AG04450 (cell line): ENCODE results near the gene TMIGD2. TPM values are rescaled to one million over a fixed set of nuclear protein-coding genes. Genes with fewer than 3 reads are reported as not detected.

Source experiments
- CTCF ChIA-PET: fragments of 300-600, 350-600 bp; formaldehyde crosslinking; extraction: SDS; loops from one replicate; lab custom pipeline; 2022; ENCODE audit warnings: antibody characterized with exemption, inconsistent platforms; lab: Charles Lee
- POLR2A ChIA-PET: fragments of 350-600 bp; formaldehyde crosslinking; extraction: SDS; loops from one replicate; lab custom pipeline; 2021; ENCODE audit warnings: antibody characterized with exemption, inconsistent platforms; lab: Yijun Ruan, JAX
- DNase-seq: peaks from one replicate; pipeline ENCODE4 v3.0.0-alpha.2; 2011; ENCODE audit warnings: low read depth, low spot score
- H3K27ac ChIP-seq: one replicate; pipeline ENCODE4 v1.5.1; 2012; ENCODE audit warnings: low read depth, low read length, control low read depth
- H3K27me3 ChIP-seq: one replicate; pipeline ENCODE4 v1.6.0; 2012; ENCODE audit warnings: low read length; ENCODE audit not compliant: control insufficient read depth, insufficient read depth
- H3K4me3 ChIP-seq: 2 replicates; pipeline ENCODE4 v1.5.1; 2011; ENCODE audit warnings: mild to moderate bottlenecking, low read depth, low read length, control low read depth
- H3K9me3 ChIP-seq: 2 replicates; pipeline ENCODE4 v1.5.1; 2012; ENCODE audit warnings: low read length; ENCODE audit not compliant: control insufficient read depth, insufficient read depth
- polyA plus RNA-seq: library from polyadenylated mRNA; depleted of rRNA; stranded (reverse); fragments of >200 nt; gene quantifications from 2 replicates; pipeline ENCODE4 v1.2.3, GENCODE V29; 2011
- TF ChIP-seq, protein P1 (sequence below): IDR thresholded peaks from 2 replicates; pipeline ENCODE4 v1.5.1; 2011; ENCODE audit warnings: low read depth, low read length, control low read depth, inconsistent platforms

TMIGD2 gene
- polyA plus RNA-seq, 1 experiment: not detected

GRCh38 chr19:4297901-4298809, 4.0 kb downstream of the TMIGD2 start:
- ChIA-PET CTCF (interaction anchor here (0.7 to 0.9 kb wide), 2 partner anchors 31 to 102 kb away, joined by 3 to 4 read pairs; partner anchors contain the start of gene SH3GL1), POLR2A (no interaction called here)

DNA sequence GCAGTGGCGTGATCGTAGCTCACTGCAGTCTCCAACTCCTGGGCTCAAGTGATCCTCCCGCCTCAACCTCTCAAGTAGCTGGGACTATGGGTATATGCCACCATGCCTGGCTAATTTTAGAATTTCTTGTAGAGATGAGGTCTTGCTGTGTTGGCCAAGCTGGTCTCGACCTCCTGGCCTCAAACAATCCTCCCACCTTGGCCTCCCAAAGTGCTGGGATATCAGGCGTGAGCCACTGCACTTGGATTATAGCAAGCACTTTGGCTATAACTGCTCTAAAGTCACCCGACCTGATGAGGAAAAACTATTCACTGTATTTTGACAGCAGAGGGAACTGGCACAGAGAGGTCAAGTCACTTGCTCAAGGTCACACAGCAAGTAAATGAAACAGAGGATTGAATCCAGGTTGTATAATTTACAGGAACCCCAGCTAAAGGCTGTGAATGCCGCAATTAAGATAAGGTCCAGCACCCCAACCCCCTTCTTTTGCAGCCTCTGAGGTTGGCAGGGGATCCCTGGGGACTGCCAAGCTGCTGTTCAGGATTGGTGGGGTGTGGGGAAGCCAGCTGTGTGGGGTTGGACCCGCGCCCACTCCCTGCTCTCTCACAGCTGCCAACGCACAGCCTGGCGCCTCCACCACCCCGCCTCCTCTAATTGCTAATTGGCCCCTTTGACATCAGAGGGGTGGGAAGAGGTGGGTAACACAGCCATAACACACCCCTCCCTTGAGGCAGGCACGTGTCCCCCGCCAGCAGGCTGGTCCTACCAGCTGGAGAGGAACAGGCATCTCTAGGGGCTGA, 6.0 kb downstream of the TMIGD2 start:
- CTCF ChIA-PET: no interaction called here
- Histone ChIP-seq H3K9me3 (no peaks in the 10 kb centered on the region), H3K27ac (no peak overlapping the region), H3K27me3 (no peaks in the 10 kb centered on the region), H3K4me3 (no peak overlapping the region)
- TF ChIP-seq, protein P1, sequence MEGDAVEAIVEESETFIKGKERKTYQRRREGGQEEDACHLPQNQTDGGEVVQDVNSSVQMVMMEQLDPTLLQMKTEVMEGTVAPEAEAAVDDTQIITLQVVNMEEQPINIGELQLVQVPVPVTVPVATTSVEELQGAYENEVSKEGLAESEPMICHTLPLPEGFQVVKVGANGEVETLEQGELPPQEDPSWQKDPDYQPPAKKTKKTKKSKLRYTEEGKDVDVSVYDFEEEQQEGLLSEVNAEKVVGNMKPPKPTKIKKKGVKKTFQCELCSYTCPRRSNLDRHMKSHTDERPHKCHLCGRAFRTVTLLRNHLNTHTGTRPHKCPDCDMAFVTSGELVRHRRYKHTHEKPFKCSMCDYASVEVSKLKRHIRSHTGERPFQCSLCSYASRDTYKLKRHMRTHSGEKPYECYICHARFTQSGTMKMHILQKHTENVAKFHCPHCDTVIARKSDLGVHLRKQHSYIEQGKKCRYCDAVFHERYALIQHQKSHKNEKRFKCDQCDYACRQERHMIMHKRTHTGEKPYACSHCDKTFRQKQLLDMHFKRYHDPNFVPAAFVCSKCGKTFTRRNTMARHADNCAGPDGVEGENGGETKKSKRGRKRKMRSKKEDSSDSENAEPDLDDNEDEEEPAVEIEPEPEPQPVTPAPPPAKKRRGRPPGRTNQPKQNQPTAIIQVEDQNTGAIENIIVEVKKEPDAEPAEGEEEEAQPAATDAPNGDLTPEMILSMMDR: no peak
- no peak for DNase-seq
- POLR2A ChIA-PET: interaction anchor here (0.6 to 0.7 kb wide), 2 partner anchors 38 to 49 kb away, joined by 3 to 4 read pairs; partner anchors contain the start of gene YJU2

More at GRCh38 chr19:4297901-4298809, 4.0 kb downstream of the TMIGD2 start:
- H3K9me3 ChIP-seq: no peaks in the 10 kb centered on the region
- DNase-seq: no peak
- TF ChIP-seq, protein P1: no peak
- no peaks in the 10 kb centered on the region for H3K27me3 ChIP-seq
- no peak overlapping the region for H3K27ac ChIP-seq
- H3K4me3 ChIP-seq: no peak overlapping the region

DNA sequence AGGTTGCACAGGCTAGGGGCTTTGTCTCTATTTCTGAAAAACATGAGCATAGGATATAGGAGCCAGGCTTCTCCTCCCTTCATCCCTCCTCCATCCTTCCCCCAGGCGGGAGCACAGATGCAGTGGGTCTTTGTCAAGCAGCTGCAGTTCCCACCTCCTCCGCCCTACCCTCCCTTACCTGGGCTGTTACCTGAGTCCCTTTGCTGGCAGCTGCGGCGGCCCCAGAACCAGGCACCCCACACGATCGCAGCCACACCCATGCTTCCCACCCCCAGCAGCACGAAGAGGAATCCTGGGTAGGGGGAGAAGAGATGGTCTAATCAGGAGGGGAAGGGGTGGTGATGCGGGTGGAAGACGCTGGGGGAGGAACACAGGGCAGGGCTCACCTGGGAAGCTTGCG, 7.8 kb downstream of the TMIGD2 start:
- ChIA-PET CTCF (no interaction called here), POLR2A (no interaction called here)
- no peak overlapping the region for H3K27ac ChIP-seq
- no peak for DNase-seq
- TF ChIP-seq, protein P1: no peak
- H3K9me3 ChIP-seq: no peaks in the 10 kb centered on the region; the same call in 1 of the 2 replicates
- H3K27me3 ChIP-seq: peaks cover 4% of the 10 kb centered on the region
- no peak overlapping the region for H3K4me3 ChIP-seq

DNA sequence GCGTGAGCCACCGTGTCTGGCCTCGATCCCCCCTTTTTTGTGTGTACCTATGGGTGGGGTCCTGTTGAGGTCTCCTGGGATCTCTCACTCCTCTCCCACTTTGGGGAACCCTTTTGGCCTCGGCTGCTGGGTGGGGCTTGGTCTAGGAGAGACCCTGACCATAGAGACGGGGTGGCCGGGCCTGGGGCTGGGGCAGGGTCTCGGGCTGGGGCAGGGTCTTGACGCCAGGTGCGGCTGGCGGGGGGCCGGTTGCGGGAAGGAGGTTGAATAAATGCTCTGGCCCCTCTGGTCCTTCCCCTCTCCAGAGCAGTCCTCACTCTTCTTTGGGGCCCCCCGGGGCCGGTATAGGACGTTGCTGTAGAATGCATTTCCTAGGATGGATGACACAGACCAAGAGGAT, 9.7 kb downstream of the TMIGD2 start:
- peaks cover 4% of the 10 kb centered on the region for H3K27me3 ChIP-seq
- TF ChIP-seq, protein P1: no peak
- DNase-seq: no peak
- POLR2A ChIA-PET: no interaction called here
- H3K4me3 ChIP-seq: no peak overlapping the region
- no peak overlapping the region for H3K27ac ChIP-seq
- no peaks in the 10 kb centered on the region; the same call in 1 of the 2 replicates for H3K9me3 ChIP-seq
- CTCF ChIA-PET: no interaction called here
